Transverse colon (tissue), 3 donors: Measurements from ENCODE around the gene CACNG6.

ENCODE experiments used
- CTCF ChIP-seq, 5 experiments: fragments of 200-600 bp in 3 of 5; fragments of 450-650 bp in 2 of 5; sonication (generic) in 3 of 5; IDR thresholded peaks; 1 replicate in 2 of 5; 2 replicates in 3 of 5; pipeline ENCODE4 v1.5.1; 2016 to 2017; ENCODE audit warnings: antibody characterized with exemption in 5 of 5, inconsistent platforms in 3 of 5, mild to moderate bottlenecking in 2 of 5, moderate library complexity in 1 of 5
- POLR2A ChIP-seq: fragments of 450-650 bp; IDR thresholded peaks from one replicate; pipeline ENCODE4 v1.6.1; 2016; ENCODE audit warnings: antibody characterized with exemption, mild to moderate bottlenecking, moderate library complexity

GRCh38 chr19:54030895-54031586 is 39.6 kb downstream of the CACNG6 start:
- TF ChIP-seq CTCF (IDR thresholded peaks at IDR 0.05) (no peak), POLR2A (no peak)
